Epidermal melanocyte (primary cell): ENCODE data around the gene EZH1.
"Not testable (repeated sequence)": the region's sequence is repeated elsewhere in the genome, so short reads cannot be mapped to it uniquely, and the experiment has no call there.

Experiments
- DNase-seq: peaks from one replicate; pipeline ENCODE4 v3.0.0; 2011; ENCODE audit warnings: low spot score; ENCODE audit not compliant: insufficient read length

The EZH1 gene

GRCh38 chr17:42772945-42773289 lies 28.1 kb upstream of the EZH1 start:
- DNase-seq = no peak

- not testable (repeated sequence) for DNase-seq
Observed at GRCh38 chr17:42769964-42770363, 25.1 kb upstream of the EZH1 start.

- not testable (repeated sequence) for DNase-seq
Observed at GRCh38 chr17:42768006-42768405, 23.2 kb upstream of the EZH1 start.

GRCh38 chr17:42767512-42767911 lies 22.7 kb upstream of the EZH1 start:
- no peak for DNase-seq

- DNase-seq = no peak
Observed at GRCh38 chr17:42766124-42766523, 21.3 kb upstream of the EZH1 start.

GRCh38 chr17:42761638-42762037 lies 16.8 kb upstream of the EZH1 start:
- DNase-seq = no peak

- no peak for DNase-seq
Observed at GRCh38 chr17:42760652-42761581, 16.1 kb upstream of the EZH1 start, which contains the start of gene RAMP2. Gene RAMP2 (plus strand): TSS chr17:42761227. CDS start chr17:42761262, 35 bp downstream.

GRCh38 chr17:42759982-42760651 lies 15.3 kb upstream of the EZH1 start:
- DNase-seq = no peak

- DNase-seq = no peak
Observed at GRCh38 chr17:42754782-42755181, 9.9 kb upstream of the EZH1 start.

- DNase-seq = no peak
Observed at GRCh38 chr17:42751628-42752027, 6.8 kb upstream of the EZH1 start.

- DNase-seq = no peak
Observed at GRCh38 chr17:42750739-42751344, 6.0 kb upstream of the EZH1 start.

GRCh38 chr17:42748908-42749798 lies 4.3 kb upstream of the EZH1 start:
- DNase-seq = no peak

GRCh38 chr17:42748202-42748907 lies 3.5 kb upstream of the EZH1 start:
- no peak for DNase-seq

GRCh38 chr17:42744283-42744805 lies 496 bp downstream of the EZH1 start:
- peak; percentile 52 for DNase-seq

- no peak for DNase-seq
Observed at GRCh38 chr17:42743595-42744282, 1.1 kb downstream of the EZH1 start.

- not testable (repeated sequence) for DNase-seq
Observed at GRCh38 chr17:42742916-42743315, 1.9 kb downstream of the EZH1 start.

- DNase-seq = no peak
Observed at GRCh38 chr17:42740699-42741098, 4.1 kb downstream of the EZH1 start.

GRCh38 chr17:42725143-42725542 lies 19.7 kb downstream of the EZH1 start:
- DNase-seq = no peak

- DNase-seq = no peak
Observed at GRCh38 chr17:42723636-42724035, 21.2 kb downstream of the EZH1 start.
